ENCODE data around the gene LILRB5. TPM values are rescaled to one million over a fixed set of nuclear protein-coding genes. Genes with fewer than 3 reads are reported as not detected.
"Not testable (repeated sequence)": the region's sequence is repeated elsewhere in the genome, so short reads cannot be mapped to it uniquely, and the experiment has no call there.

The LILRB5 gene
- total and polyA plus RNA-seq, 2 of the 8 experiments (the other 6 are each of a cell fraction or from before 2014, with no cell fraction given) = 0.05 TPM; not detected in 1

DNA sequence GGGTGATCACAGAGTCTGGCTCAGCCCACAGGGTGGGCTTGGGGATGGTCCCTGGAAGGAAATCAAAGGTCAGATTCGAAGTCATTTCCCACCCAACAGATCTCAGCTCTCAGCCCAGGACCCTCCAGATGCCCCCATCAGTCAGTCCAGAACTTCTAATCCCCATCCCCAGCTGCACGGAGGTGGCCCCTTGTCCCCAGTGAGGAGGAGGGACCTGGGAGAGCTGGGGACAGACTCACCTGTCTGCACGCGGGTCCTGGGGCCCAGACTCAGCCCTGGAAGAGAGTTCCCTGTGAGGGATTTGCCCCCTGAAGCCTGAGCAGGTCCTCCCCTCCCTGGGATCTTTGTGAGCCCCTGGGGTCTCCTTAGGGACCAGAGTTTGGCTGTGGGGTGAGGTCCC lies 23.0 kb upstream of the LILRB5 start:
- H3K36me3 ChIP-seq (ENCODE audit: control insufficient read depth in 2 of 4, insufficient read depth in 4 of 4, low read length in 3 of 4); H3K27ac ChIP-seq (ENCODE audit: low read depth, low read length); H3K4me3 ChIP-seq (ENCODE audit: extremely low read depth in 1 of 4, insufficient read depth in 2 of 4, low read depth in 3 of 4, low read length in 4 of 4); H3K18ac ChIP-seq (ENCODE audit: extremely low read depth, low read length); H2BK12ac ChIP-seq (ENCODE audit: low read depth, low read length); H3K14ac ChIP-seq (ENCODE audit: insufficient read length); H2AK5ac ChIP-seq (ENCODE audit: low read depth, low read length); H4K8ac ChIP-seq (ENCODE audit: extremely low read depth, insufficient read depth, low read length); H3K9me3 ChIP-seq (ENCODE audit: insufficient read depth in 2 of 2, low read depth in 1 of 2, low read length in 1 of 2); H3K23ac ChIP-seq (ENCODE audit: insufficient read length); H4K5ac ChIP-seq (ENCODE audit: insufficient read length, low read depth, low read length); FAIRE-seq; H3K4me1 ChIP-seq (replicated peaks in 1 of 4; ENCODE audit: control insufficient read depth in 3 of 4, insufficient read depth in 4 of 4, low read length in 3 of 4); H4K91ac ChIP-seq (replicated peaks; ENCODE audit: insufficient read length, low read length); DNase-seq (ENCODE audit: low read depth in 1 of 2, low spot score in 2 of 2); H2BK120ac ChIP-seq (replicated peaks; ENCODE audit: low read depth, low read length); H3K4ac ChIP-seq (replicated peaks; ENCODE audit: insufficient read length, low read depth, low read length); H3K27me3 ChIP-seq (replicated peaks in 1 of 4; ENCODE audit: control insufficient read depth in 3 of 4, extremely low read depth in 1 of 4, insufficient read depth in 3 of 4, low read length in 3 of 4); H3K23me2 ChIP-seq (ENCODE audit: low read depth, low read length); H3K56ac ChIP-seq (replicated peaks; ENCODE audit: insufficient read length, low read depth, low read length); H2AFZ ChIP-seq (ENCODE audit: low read length); H2BK15ac ChIP-seq (ENCODE audit: low read length); H2BK5ac ChIP-seq (ENCODE audit: low read depth, low read length); H4K20me1 ChIP-seq (replicated peaks in 1 of 2; ENCODE audit: control insufficient read depth in 1 of 2, insufficient read depth in 2 of 2, low read length in 2 of 2); H3K79me2 ChIP-seq (ENCODE audit: control insufficient read depth in 1 of 2, insufficient read depth in 2 of 2, low read length in 2 of 2); H2BK20ac ChIP-seq (ENCODE audit: low read length); H3K79me1 ChIP-seq (ENCODE audit: low read depth, low read length); H3K9ac ChIP-seq (replicated peaks in 1 of 4; ENCODE audit: extremely low read depth in 1 of 4, low read depth in 3 of 4, low read length in 3 of 4); H3K4me2 ChIP-seq (ENCODE audit: insufficient read depth in 1 of 2, low read depth in 2 of 2, low read length in 2 of 2): not testable (repeated sequence)
- ChIA-PET CTCF (ENCODE audit: partially characterized antibody) (interaction anchor here (5.9 kb wide), 1 partner anchor 13 kb away, joined by 31 read pairs; no protein-coding TSS in a partner anchor), POLR2A (ENCODE audit: partially characterized antibody) (interaction anchor here (0.7 to 1.1 kb wide), 3 partner anchors 71 to 78 kb away, joined by 3 to 6 read pairs (median 3); no protein-coding TSS in a partner anchor)
- 57% methylated on average over 4 of the region's 4 CpGs; no CpG with 5 or more reads in 1 of the 2 experiments for WGBS, 2 experiments (ENCODE audit: extremely low coverage in 1 of 2, insufficient coverage in 1 of 2, insufficient read length in 1 of 2, insufficient replicate concordance in 2 of 2, low coverage in 1 of 2, low lambda C conversion rate in 2 of 2, missing lambda C conversion rate in 1 of 2)

All from H1 (cell line).